HepG2 (cell line): ENCODE results near the gene DDX31. TPM values are rescaled to one million over a fixed set of nuclear protein-coding genes. Genes with fewer than 3 reads are reported as not detected.
A peak's percentile ranks its signal among the peaks of the same experiment; 100 is the strongest.

ENCODE experiments used
- ATAC-seq: fragments of 200-7000 bp; cut with Tn5 transposase; 3 replicates; pipeline ENCODE4 v1.9.1; 2020; ENCODE audit warnings: mild to moderate bottlenecking, moderate library complexity
- Bru-seq: library from RNA; stranded (reverse); fragments of 400-500 nt; gene quantifications from one replicate; lab custom pipeline; 2021; lab: Mats Ljungman, UMichigan
- BruChase-seq, 2 experiments: library from RNA; stranded (reverse); fragments of 400-500 nt; gene quantifications; one replicate each; lab custom pipeline; 2021; lab: Mats Ljungman, UMichigan
- BruUV-seq: library from RNA; stranded (reverse); fragments of 400-500 nt; replicated peaks from 2 replicates; lab custom pipeline; 2021; lab: Mats Ljungman, UMichigan
- CTCF ChIA-PET: fragments of 300-600 bp; formaldehyde crosslinking; extraction: SDS; loops from one replicate; lab custom pipeline; 2021; ENCODE audit warnings: low total read pairs, inconsistent platforms, low intra/inter-chr PET ratio; lab: Yijun Ruan, JAX
- POLR2A ChIA-PET: fragments of 350-600 bp; sonication (Branson Sonifier 250); formaldehyde crosslinking; loops from one replicate; lab custom pipeline; 2020; ENCODE audit warnings: antibody characterized with exemption, inconsistent platforms; lab: Yijun Ruan, JAX
- DNase-seq: peaks from one replicate; pipeline ENCODE4 v3.0.0-alpha.2; 2015; ENCODE audit warnings: low spot score
- FAIRE-seq: peaks from 3 replicates; lab custom pipeline; 2011; peaks lifted over from hg19 to GRCh38; lab: Jason Lieb, UNC
- H2AFZ ChIP-seq: one replicate; pipeline ENCODE4 v1.6.1; 2011; ENCODE audit warnings: low read length, inconsistent platforms
- H3K27ac ChIP-seq: fragments of 300-600 bp; 3 replicates; pipeline ENCODE4 v1.8.0; 2011; ENCODE audit warnings: mixed run types, mild to moderate bottlenecking, mixed read lengths, low read length, inconsistent platforms; ENCODE audit not compliant: insufficient read depth; ENCODE audit errors: extremely low read length
- H3K27me3 ChIP-seq, 2 experiments: fragments of 200-600 bp in 1 of 2; 2 replicates in 1 of 2; 3 replicates in 1 of 2; pipeline versions ENCODE4 v1.6.0 to v1.8.0; 2011; ENCODE audit warnings: low read length in 2 of 2, mild to moderate bottlenecking in 2 of 2, moderate library complexity in 2 of 2, inconsistent platforms in 1 of 2; ENCODE audit not compliant: insufficient read depth in 2 of 2, control insufficient read depth in 1 of 2
- H3K36me3 ChIP-seq, 2 experiments: fragments of 200-600 bp in 1 of 2; replicated peaks in 1 of 2; 2 replicates in 1 of 2; 3 replicates in 1 of 2; pipeline versions ENCODE4 v1.5.1 to v1.8.0; 2011; ENCODE audit warnings: low read length in 2 of 2, inconsistent platforms in 1 of 2; ENCODE audit not compliant: insufficient read depth in 2 of 2, control insufficient read depth in 1 of 2
- H3K4me1 ChIP-seq: 2 replicates; pipeline ENCODE4 v1.5.1; 2012; ENCODE audit warnings: low read length, inconsistent platforms; ENCODE audit not compliant: insufficient read depth
- H3K4me2 ChIP-seq: 2 replicates; pipeline ENCODE4 v1.6.0; 2011; ENCODE audit warnings: low read depth, low read length, inconsistent platforms
- H3K4me3 ChIP-seq, 3 experiments: fragments of 200-600 bp in 1 of 3; sonication (generic), shearing (Covaris generic) in 1 of 3; replicated peaks in 1 of 3; 2 replicates each; pipeline ENCODE4 v1.5.1; 2011 to 2016; ENCODE audit warnings: low read length in 3 of 3, inconsistent platforms in 2 of 3, low read depth in 2 of 3, mild to moderate bottlenecking in 2 of 3, control low read depth in 1 of 3, mixed read lengths in 1 of 3; ENCODE audit not compliant: insufficient read depth in 1 of 3
- H3K79me2 ChIP-seq: one replicate; pipeline ENCODE4 v1.6.1; 2011; ENCODE audit warnings: low read length, inconsistent platforms; ENCODE audit not compliant: insufficient read depth
- H3K9ac ChIP-seq: 2 replicates; pipeline ENCODE4 v1.6.0; 2011; ENCODE audit warnings: mild to moderate bottlenecking, low read depth, low read length, inconsistent platforms; ENCODE audit not compliant: insufficient read depth
- H3K9me3 ChIP-seq: 2 replicates; pipeline ENCODE4 v1.5.1; 2012; ENCODE audit warnings: mild to moderate bottlenecking, low read length
- H4K20me1 ChIP-seq: 2 replicates; pipeline ENCODE4 v1.6.0; 2011; ENCODE audit warnings: inconsistent platforms, mild to moderate bottlenecking, low read length, moderate library complexity; ENCODE audit not compliant: insufficient read depth
- GATAD1 ChIP-seq: IDR thresholded peaks from 2 replicates; pipeline ENCODE4 v1.6.1; 2016; ENCODE audit warnings: missing genetic modification reagents, missing compliant biosample characterization
- HES4 ChIP-seq: sonication (generic); formaldehyde crosslinking; IDR thresholded peaks from 2 replicates; pipeline ENCODE4 v1.9.0; 2021; ENCODE audit warnings: mild to moderate bottlenecking, missing genetic modification reagents, borderline replicate concordance
- HNRNPL ChIP-seq: fragments of 200-400 bp; formaldehyde crosslinking; IDR thresholded peaks from 2 replicates; pipeline ENCODE4 v1.6.1; 2017; ENCODE audit warnings: mild to moderate bottlenecking, low read depth, low read length
- NR2F6 ChIP-seq, 2 experiments: IDR thresholded peaks; 2 replicates each; pipeline ENCODE4 v1.6.1; 2016; ENCODE audit warnings: antibody characterized with exemption in 1 of 2, mild to moderate bottlenecking in 1 of 2
- REPIN1 ChIP-seq: sonication (generic); formaldehyde crosslinking; IDR thresholded peaks from 2 replicates; pipeline ENCODE4 v1.8.0; 2022; ENCODE audit warnings: missing genetic modification reagents, low read depth, mild to moderate bottlenecking, borderline replicate concordance
- SP1 ChIP-seq, 2 experiments: fragments of 450-650 bp in 1 of 2; sonication (generic) in 1 of 2; formaldehyde crosslinking in 1 of 2; IDR thresholded peaks; 2 replicates each; pipeline versions ENCODE4 v1.4.0 to v1.6.1; 2016 to 2020; ENCODE audit warnings: missing genetic modification reagents in 1 of 2
- U2AF2 ChIP-seq: fragments of 200-400 bp; formaldehyde crosslinking; IDR thresholded peaks from 2 replicates; pipeline ENCODE4 v1.6.1; 2017; ENCODE audit warnings: low read depth, mild to moderate bottlenecking, low read length
- ZNF432 ChIP-seq: sonication (generic); formaldehyde crosslinking; IDR thresholded peaks from 2 replicates; pipeline ENCODE4 v1.5.0; 2020; ENCODE audit warnings: missing genetic modification reagents, mild to moderate bottlenecking, borderline replicate concordance
- ZNF451 ChIP-seq: sonication (generic); formaldehyde crosslinking; IDR thresholded peaks from 2 replicates; pipeline ENCODE4 v1.5.0; 2020; ENCODE audit warnings: mild to moderate bottlenecking, missing genetic modification reagents
- ZNF484 ChIP-seq: sonication (generic); formaldehyde crosslinking; IDR thresholded peaks from 2 replicates; pipeline ENCODE4 v1.5.1; 2020; ENCODE audit warnings: mild to moderate bottlenecking, low read depth, missing genetic modification reagents, borderline replicate concordance
- ZNF562 ChIP-seq: sonication (generic); formaldehyde crosslinking; IDR thresholded peaks from 2 replicates; pipeline ENCODE4 v1.8.0; 2022; ENCODE audit warnings: missing genetic modification reagents, borderline replicate concordance
- ZNF563 ChIP-seq: sonication (generic); formaldehyde crosslinking; IDR thresholded peaks from 2 replicates; pipeline ENCODE4 v1.8.0; 2022; ENCODE audit warnings: mild to moderate bottlenecking, moderate library complexity, missing genetic modification reagents
- ZNF564 ChIP-seq: sonication (generic); formaldehyde crosslinking; IDR thresholded peaks from 2 replicates; pipeline ENCODE4 v1.8.1; 2023; ENCODE audit warnings: mild to moderate bottlenecking, missing genetic modification reagents
- ZNF7 ChIP-seq: IDR thresholded peaks from 2 replicates; pipeline ENCODE4 v1.6.1; 2016; ENCODE audit warnings: missing biosample characterization, missing genetic modification reagents
- ZNF780A ChIP-seq: sonication (generic); formaldehyde crosslinking; IDR thresholded peaks from 2 replicates; pipeline ENCODE4 v1.8.0; 2022; ENCODE audit warnings: mild to moderate bottlenecking, missing genetic modification reagents, moderate library complexity
- WGBS: methylation state at CpG from one replicate; pipeline ENCODE4 v1.1.6; 2017; ENCODE audit warnings: low lambda C conversion rate; 5-methylcytosine and 5-hydroxymethylcytosine counted together
- in situ Hi-C: cut with HindIII; loops from 2 replicates; pipeline ENCODE4 v1.10.0; 2017; ENCODE audit warnings: low pct_unique_long_range_greater_than_20kb; ENCODE audit not compliant: extremely low pct_ligation_motif_present
- intact Hi-C: fragments of 100-400 bp; cut with micrococcal nuclease; formaldehyde crosslinking; loops from one replicate; pipeline ENCODE4 v1.10.0; 2022; ENCODE audit not compliant: unreplicated experiment
- long read RNA-seq, 2 experiments: library from RNA in 1 of 2; library from polyadenylated mRNA in 1 of 2; stranded (forward) in 1 of 2; unstranded in 1 of 2; transcript quantifications; one replicate each; pipeline ENCODE4 v2.0.0, GENCODE V29; 2019 to 2022
- polyA minus RNA-seq, 3 experiments: library from RNA; depleted of rRNA, polyadenylated mRNA; stranded (reverse); fragments of >200 nt; gene quantifications; 2 replicates each; pipeline ENCODE4 v1.2.3, GENCODE V29; 2011; ENCODE audit warnings: low replicate concordance in 1 of 3
- polyA plus RNA-seq, 8 experiments: library from polyadenylated mRNA; depleted of rRNA in 3 of 8; stranded (reverse) in 7 of 8; unstranded in 1 of 8; fragments of >200 nt; fragmentation: Illumina TruSeq in 4 of 8; extraction: Trizol in 4 of 8; gene quantifications; 2 replicates each; pipeline versions ENCODE4 v1.2.1 to v1.2.3, GENCODE V29; 2011 to 2016; ENCODE audit warnings: low read depth in 4 of 8, missing spikeins in 1 of 8, mixed read lengths in 1 of 8; ENCODE audit not compliant: insufficient read depth in 1 of 8
- total RNA-seq, 5 experiments: library from RNA; depleted of rRNA; stranded (reverse); fragments of >200 nt; fragmentation: Illumina TruSeq; extraction: Trizol; gene quantifications; 2 replicates each; pipeline ENCODE4 v1.2.3, GENCODE V29; 2016; ENCODE audit warnings: low read depth in 1 of 5
- TF ChIP-seq, protein P1 (sequence below): sonication (generic); formaldehyde crosslinking; IDR thresholded peaks from 2 replicates; pipeline ENCODE4 v1.4.0; 2020; ENCODE audit warnings: missing genetic modification reagents

Gene DDX31
- total RNA-seq (2016; rRNA removed; fragmentation: Illumina TruSeq; extraction: Trizol) (15.2 and 16.3 TPM in 2 replicates), polyA plus RNA-seq (2011; rRNA removed) (11.4 and 12.3 TPM in 2 replicates), polyA minus RNA-seq (2011; rRNA and poly(A)+ RNA removed; ENCODE audit: low replicate concordance) (11.4 and 54.6 TPM in 2 replicates), Bru-seq, nascent RNA (percentile 76 among the genes with signal in this experiment), BruChase-seq, experiment 1, labeled RNA remaining after a 6-hour chase (percentile 70 among the genes with signal in this experiment), BruChase-seq, experiment 2, labeled RNA remaining after a 2-hour chase (percentile 75 among the genes with signal in this experiment)
- 5.8 and 5.9 TPM in 2 replicates for total RNA-seq (2016; cell fraction: cytosol; rRNA removed; fragmentation: Illumina TruSeq; extraction: Trizol; ENCODE audit: low read depth)
- 14.1 and 16.0 TPM in 2 replicates for total RNA-seq (2016; cell fraction: insoluble cytoplasmic fraction; rRNA removed; fragmentation: Illumina TruSeq; extraction: Trizol)
- total RNA-seq (2016; cell fraction: membrane; rRNA removed; fragmentation: Illumina TruSeq; extraction: Trizol), result 7.3 and 8.3 TPM in 2 replicates
- 23.3 and 27.4 TPM in 2 replicates for total RNA-seq (2016; cell fraction: nucleus; rRNA removed; fragmentation: Illumina TruSeq; extraction: Trizol)
- polyA plus RNA-seq (2011; cell fraction: cytosol; rRNA removed), result 6.9 and 8.1 TPM in 2 replicates
- polyA plus RNA-seq (2011; cell fraction: nucleus; rRNA removed), result 25.8 and 26.5 TPM in 2 replicates
- 8.7 and 10.1 TPM in 2 replicates for polyA plus RNA-seq (2012)
- 2.2 and 2.6 TPM in 2 replicates for polyA plus RNA-seq (2016; cell fraction: cytosol; fragmentation: Illumina TruSeq; extraction: Trizol; ENCODE audit: low read depth)
- polyA plus RNA-seq (2016; cell fraction: insoluble cytoplasmic fraction; fragmentation: Illumina TruSeq; extraction: Trizol; ENCODE audit: low read depth), result 12.7 and 14.8 TPM in 2 replicates
- 3.4 and 4.1 TPM in 2 replicates for polyA plus RNA-seq (2016; cell fraction: membrane; fragmentation: Illumina TruSeq; extraction: Trizol; ENCODE audit: low read depth)
- 22.7 and 26.5 TPM in 2 replicates for polyA plus RNA-seq (2016; cell fraction: nucleus; fragmentation: Illumina TruSeq; extraction: Trizol; ENCODE audit: insufficient read depth, low read depth)
- 6.5 and 7.2 TPM in 2 replicates for polyA minus RNA-seq (2011; cell fraction: cytosol; rRNA and poly(A)+ RNA removed)
- 29.9 and 34.7 TPM in 2 replicates for polyA minus RNA-seq (2011; cell fraction: nucleus; rRNA and poly(A)+ RNA removed)
- long read RNA-seq, experiment 1, full-length matches to known transcripts, result 4 of 7 reads
- long read RNA-seq, experiment 1, partial matches to known transcripts, result 0 of 7 reads
- long read RNA-seq, experiment 1, other reads (novel, unspliced or antisense), result 3 of 7 reads
- long read RNA-seq, experiment 2, full-length matches to known transcripts, result 10 of 39 reads
- long read RNA-seq, experiment 2, partial matches to known transcripts, result 11 of 39 reads
- long read RNA-seq, experiment 2, other reads (novel, unspliced or antisense), result 18 of 39 reads

- peaks cover 26% of the 10 kb centered on the region for H4K20me1 ChIP-seq
- H3K4me3 ChIP-seq, result peak within 1 kb of the TSS; percentile 65 to 100 (median 88)
- H3K79me2 ChIP-seq, result peaks cover 72% of the 10 kb centered on the region
- CTCF ChIA-PET, result no interaction called here
- no peaks in the 10 kb centered on the region for H3K9me3 ChIP-seq
- WGBS, result 0% methylated on average over 4 of the region's 77 CpGs
- intact Hi-C loops, result no loop called here
- no TSS peak for BruUV-seq
- H3K27ac ChIP-seq, result peak within 1 kb of the TSS; percentile 90
- POLR2A ChIA-PET, result interaction anchor here (0.9 to 1.9 kb wide), 5 partner anchors 13 to 361 kb away, joined by 3 to 7 read pairs (median 5); partner anchors contain the start of genes GTF3C5 and TSC1
- H3K9ac ChIP-seq, result peak within 1 kb of the TSS; percentile 90
- peaks cover 1 to 5% of the 10 kb centered on the region in 2 experiments; a peak in 3 of 5 replicates for H3K36me3 ChIP-seq
- H2AFZ ChIP-seq, result peak within 1 kb of the TSS; percentile 6
- no peaks in the 10 kb centered on the region; a peak in 1 of 5 replicates for H3K27me3 ChIP-seq
- FAIRE-seq, result no peak
- peak within 1 kb of the TSS; percentile 83 for H3K4me2 ChIP-seq
- H3K4me1 ChIP-seq, result peaks cover 48% of the 10 kb centered on the region
- peak; percentile 91 for ATAC-seq
- DNase-seq, result peak; percentile 67
- in situ Hi-C loops, result no loop called here
- TF ChIP-seq U2AF2 (no peak), GATAD1 (CRISPR knock-in tag) (0 out of 2 replicates have a peak, but pooled peaks have one; percentile 3), ZNF780A (CRISPR knock-in tag) (peak; percentile 53), ZNF562 (peak; percentile 77; the same call in 1 of the 2 replicates), ZNF451 (CRISPR knock-in tag) (peak; percentile 91), HES4 (CRISPR knock-in tag) (peak; percentile 80; the same call in 1 of the 2 replicates), REPIN1 (CRISPR knock-in tag) (peak; percentile 13; the same call in 1 of the 2 replicates), ZNF7 (CRISPR knock-in tag) (no peak), ZNF563 (CRISPR knock-in tag) (peak; percentile 85; the same call in 1 of the 2 replicates), NR2F6 (IDR thresholded peaks at IDR 0.05) (no peak), NR2F6 (CRISPR knock-in tag; IDR thresholded peaks at IDR 0.05) (no peak; the same call in 1 of the 2 replicates), HNRNPL (0 out of 2 replicates have a peak, but pooled peaks have one; percentile 40), ZNF484 (no peak), SP1 (IDR thresholded peaks at IDR 0.05) (no peak), SP1 (CRISPR knock-in tag; IDR thresholded peaks at IDR 0.05) (no peak), ZNF432 (CRISPR knock-in tag) (no peak), ZNF564 (CRISPR knock-in tag) (peak; percentile 76; the same call in 1 of the 2 replicates)
- TF ChIP-seq, protein P1, sequence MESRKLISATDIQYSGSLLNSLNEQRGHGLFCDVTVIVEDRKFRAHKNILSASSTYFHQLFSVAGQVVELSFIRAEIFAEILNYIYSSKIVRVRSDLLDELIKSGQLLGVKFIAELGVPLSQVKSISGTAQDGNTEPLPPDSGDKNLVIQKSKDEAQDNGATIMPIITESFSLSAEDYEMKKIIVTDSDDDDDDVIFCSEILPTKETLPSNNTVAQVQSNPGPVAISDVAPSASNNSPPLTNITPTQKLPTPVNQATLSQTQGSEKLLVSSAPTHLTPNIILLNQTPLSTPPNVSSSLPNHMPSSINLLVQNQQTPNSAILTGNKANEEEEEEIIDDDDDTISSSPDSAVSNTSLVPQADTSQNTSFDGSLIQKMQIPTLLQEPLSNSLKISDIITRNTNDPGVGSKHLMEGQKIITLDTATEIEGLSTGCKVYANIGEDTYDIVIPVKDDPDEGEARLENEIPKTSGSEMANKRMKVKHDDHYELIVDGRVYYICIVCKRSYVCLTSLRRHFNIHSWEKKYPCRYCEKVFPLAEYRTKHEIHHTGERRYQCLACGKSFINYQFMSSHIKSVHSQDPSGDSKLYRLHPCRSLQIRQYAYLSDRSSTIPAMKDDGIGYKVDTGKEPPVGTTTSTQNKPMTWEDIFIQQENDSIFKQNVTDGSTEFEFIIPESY, result no peak
Observed at GRCh38 chr9:132669698-132670456, at the start of gene DDX31. DDX31 (minus strand) TSS chr9:132669983; CDS start chr9:132669934, 49 bp downstream.
